Measurements from ENCODE around the gene DHDH. TPM values are rescaled to one million over a fixed set of nuclear protein-coding genes. Genes with fewer than 3 reads are reported as not detected.

DHDH gene
- total and polyA plus RNA-seq, 2 of the 13 experiments (the other 11 are each of a cell fraction or from before 2014, with no cell fraction given) = 0.13 to 0.91 TPM

DNA sequence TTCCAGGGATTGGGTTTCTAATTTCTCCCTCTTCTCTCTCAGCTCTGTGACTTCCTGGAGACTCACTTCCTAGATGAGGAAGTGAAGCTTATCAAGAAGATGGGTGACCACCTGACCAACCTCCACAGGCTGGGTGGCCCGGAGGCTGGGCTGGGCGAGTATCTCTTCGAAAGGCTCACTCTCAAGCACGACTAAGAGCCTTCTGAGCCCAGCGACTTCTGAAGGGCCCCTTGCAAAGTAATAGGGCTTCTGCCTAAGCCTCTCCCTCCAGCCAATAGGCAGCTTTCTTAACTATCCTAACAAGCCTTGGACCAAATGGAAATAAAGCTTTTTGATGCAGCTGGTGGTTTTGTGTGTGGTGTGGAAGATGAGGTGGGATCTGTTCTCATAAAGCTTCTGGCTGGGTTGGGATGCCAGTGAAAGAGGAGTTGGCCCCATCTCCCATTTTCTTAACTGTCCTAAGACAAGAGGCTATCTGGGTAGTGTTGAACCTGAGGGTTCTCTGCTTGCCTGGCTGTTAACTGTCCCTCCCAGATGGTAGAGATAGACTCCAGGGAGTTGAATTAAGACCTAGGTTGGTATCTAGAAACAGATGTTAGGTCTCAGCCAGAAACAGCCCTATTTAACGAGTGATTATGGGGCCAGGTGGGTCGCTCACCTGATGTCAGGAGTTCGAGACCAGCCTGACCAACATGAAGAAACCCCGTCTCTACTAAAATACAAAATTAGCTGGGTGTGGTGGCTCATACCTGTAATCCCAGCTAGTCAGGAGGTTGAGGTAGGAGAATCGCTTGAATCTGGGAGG, 33.2 kb downstream of the DHDH start (continued):
- TF ChIP-seq, protein P1, sequence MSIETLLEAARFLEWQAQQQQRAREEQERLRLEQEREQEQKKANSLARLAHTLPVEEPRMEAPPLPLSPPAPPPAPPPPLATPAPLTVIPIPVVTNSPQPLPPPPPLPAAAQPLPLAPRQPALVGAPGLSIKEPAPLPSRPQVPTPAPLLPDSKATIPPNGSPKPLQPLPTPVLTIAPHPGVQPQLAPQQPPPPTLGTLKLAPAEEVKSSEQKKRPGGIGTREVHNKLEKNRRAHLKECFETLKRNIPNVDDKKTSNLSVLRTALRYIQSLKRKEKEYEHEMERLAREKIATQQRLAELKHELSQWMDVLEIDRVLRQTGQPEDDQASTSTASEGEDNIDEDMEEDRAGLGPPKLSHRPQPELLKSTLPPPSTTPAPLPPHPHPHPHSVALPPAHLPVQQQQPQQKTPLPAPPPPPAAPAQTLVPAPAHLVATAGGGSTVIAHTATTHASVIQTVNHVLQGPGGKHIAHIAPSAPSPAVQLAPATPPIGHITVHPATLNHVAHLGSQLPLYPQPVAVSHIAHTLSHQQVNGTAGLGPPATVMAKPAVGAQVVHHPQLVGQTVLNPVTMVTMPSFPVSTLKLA (IDR thresholded peaks at IDR 0.05) = no peak
- TF ChIP-seq TBX2 (CRISPR knock-in tag; IDR thresholded peaks at IDR 0.05; ENCODE audit: borderline replicate concordance) (no peak), ZNF256 (CRISPR knock-in tag; conservative IDR thresholded peaks at IDR 0.05) (no peak), SRSF1 (optimal IDR thresholded peaks at IDR 0.05; ENCODE audit: low read depth, low read length) (no peak), REXO4 (CRISPR knock-in tag; IDR thresholded peaks at IDR 0.05; ENCODE audit: borderline replicate concordance) (no peak), ZEB1 (IDR thresholded peaks at IDR 0.05; ENCODE audit: insufficient replicate concordance, low read depth) (peak; percentile 31), HES4 (CRISPR knock-in tag; IDR thresholded peaks at IDR 0.05; ENCODE audit: borderline replicate concordance) (no peak), TAF1 (CRISPR knock-in tag; IDR thresholded peaks at IDR 0.05) (0 out of 2 replicates have a peak, but pooled peaks have one; percentile 0), HOXA9 (CRISPR knock-in tag; IDR thresholded peaks at IDR 0.05; ENCODE audit: borderline replicate concordance) (no peak), RFXAP (CRISPR knock-in tag; IDR thresholded peaks at IDR 0.05; ENCODE audit: borderline replicate concordance) (no peak), ZIK1 (CRISPR knock-in tag; IDR thresholded peaks at IDR 0.05; ENCODE audit: borderline replicate concordance, low read depth) (no peak), ZNF776 (CRISPR knock-in tag; IDR thresholded peaks at IDR 0.05) (no peak), HMG20B (CRISPR knock-in tag; conservative IDR thresholded peaks at IDR 0.05) (0 out of 2 replicates have a peak, but pooled peaks have one; percentile 10), FOXK1 (CRISPR knock-in tag; IDR thresholded peaks at IDR 0.05; ENCODE audit: borderline replicate concordance, low read depth) (peak; percentile 7; the same call in 1 of the 2 replicates)
- TF ChIP-seq, protein P2, sequence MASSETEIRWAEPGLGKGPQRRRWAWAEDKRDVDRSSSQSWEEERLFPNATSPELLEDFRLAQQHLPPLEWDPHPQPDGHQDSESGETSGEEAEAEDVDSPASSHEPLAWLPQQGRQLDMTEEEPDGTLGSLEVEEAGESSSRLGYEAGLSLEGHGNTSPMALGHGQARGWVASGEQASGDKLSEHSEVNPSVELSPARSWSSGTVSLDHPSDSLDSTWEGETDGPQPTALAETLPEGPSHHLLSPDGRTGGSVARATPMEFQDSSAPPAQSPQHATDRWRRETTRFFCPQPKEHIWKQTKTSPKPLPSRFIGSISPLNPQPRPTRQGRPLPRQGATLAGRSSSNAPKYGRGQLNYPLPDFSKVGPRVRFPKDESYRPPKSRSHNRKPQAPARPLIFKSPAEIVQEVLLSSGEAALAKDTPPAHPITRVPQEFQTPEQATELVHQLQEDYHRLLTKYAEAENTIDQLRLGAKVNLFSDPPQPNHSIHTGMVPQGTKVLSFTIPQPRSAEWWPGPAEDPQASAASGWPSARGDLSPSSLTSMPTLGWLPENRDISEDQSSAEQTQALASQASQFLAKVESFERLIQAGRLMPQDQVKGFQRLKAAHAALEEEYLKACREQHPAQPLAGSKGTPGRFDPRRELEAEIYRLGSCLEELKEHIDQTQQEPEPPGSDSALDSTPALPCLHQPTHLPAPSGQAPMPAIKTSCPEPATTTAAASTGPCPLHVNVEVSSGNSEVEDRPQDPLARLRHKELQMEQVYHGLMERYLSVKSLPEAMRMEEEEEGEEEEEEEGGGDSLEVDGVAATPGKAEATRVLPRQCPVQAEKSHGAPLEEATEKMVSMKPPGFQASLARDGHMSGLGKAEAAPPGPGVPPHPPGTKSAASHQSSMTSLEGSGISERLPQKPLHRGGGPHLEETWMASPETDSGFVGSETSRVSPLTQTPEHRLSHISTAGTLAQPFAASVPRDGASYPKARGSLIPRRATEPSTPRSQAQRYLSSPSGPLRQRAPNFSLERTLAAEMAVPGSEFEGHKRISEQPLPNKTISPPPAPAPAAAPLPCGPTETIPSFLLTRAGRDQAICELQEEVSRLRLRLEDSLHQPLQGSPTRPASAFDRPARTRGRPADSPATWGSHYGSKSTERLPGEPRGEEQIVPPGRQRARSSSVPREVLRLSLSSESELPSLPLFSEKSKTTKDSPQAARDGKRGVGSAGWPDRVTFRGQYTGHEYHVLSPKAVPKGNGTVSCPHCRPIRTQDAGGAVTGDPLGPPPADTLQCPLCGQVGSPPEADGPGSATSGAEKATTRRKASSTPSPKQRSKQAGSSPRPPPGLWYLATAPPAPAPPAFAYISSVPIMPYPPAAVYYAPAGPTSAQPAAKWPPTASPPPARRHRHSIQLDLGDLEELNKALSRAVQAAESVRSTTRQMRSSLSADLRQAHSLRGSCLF (CRISPR knock-in tag; IDR thresholded peaks at IDR 0.05; ENCODE audit: borderline replicate concordance) = peak; percentile 31; the same call in 1 of the 2 replicates
- TF ChIP-seq, protein P3, sequence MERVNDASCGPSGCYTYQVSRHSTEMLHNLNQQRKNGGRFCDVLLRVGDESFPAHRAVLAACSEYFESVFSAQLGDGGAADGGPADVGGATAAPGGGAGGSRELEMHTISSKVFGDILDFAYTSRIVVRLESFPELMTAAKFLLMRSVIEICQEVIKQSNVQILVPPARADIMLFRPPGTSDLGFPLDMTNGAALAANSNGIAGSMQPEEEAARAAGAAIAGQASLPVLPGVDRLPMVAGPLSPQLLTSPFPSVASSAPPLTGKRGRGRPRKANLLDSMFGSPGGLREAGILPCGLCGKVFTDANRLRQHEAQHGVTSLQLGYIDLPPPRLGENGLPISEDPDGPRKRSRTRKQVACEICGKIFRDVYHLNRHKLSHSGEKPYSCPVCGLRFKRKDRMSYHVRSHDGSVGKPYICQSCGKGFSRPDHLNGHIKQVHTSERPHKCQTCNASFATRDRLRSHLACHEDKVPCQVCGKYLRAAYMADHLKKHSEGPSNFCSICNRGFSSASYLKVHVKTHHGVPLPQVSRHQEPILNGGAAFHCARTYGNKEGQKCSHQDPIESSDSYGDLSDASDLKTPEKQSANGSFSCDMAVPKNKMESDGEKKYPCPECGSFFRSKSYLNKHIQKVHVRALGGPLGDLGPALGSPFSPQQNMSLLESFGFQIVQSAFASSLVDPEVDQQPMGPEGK (CRISPR knock-in tag; IDR thresholded peaks at IDR 0.05) = no peak
- TF ChIP-seq, protein P4, sequence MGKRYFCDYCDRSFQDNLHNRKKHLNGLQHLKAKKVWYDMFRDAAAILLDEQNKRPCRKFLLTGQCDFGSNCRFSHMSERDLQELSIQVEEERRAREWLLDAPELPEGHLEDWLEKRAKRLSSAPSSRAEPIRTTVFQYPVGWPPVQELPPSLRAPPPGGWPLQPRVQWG (CRISPR knock-in tag; IDR thresholded peaks at IDR 0.05; ENCODE audit: borderline replicate concordance, low read depth) = no peak
- TF ChIP-seq, protein P5, sequence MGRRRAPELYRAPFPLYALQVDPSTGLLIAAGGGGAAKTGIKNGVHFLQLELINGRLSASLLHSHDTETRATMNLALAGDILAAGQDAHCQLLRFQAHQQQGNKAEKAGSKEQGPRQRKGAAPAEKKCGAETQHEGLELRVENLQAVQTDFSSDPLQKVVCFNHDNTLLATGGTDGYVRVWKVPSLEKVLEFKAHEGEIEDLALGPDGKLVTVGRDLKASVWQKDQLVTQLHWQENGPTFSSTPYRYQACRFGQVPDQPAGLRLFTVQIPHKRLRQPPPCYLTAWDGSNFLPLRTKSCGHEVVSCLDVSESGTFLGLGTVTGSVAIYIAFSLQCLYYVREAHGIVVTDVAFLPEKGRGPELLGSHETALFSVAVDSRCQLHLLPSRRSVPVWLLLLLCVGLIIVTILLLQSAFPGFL (CRISPR knock-in tag; IDR thresholded peaks at IDR 0.05) = no peak
